Activated CD8-positive, alpha-beta memory T cell treated with anti-CD3 and anti-CD28 coated beads for 1 hour (primary cell): ENCODE results near the gene ZNF586.
"Not testable (repeated sequence)": the region's sequence is repeated elsewhere in the genome, so short reads cannot be mapped to it uniquely, and the experiment has no call there.

Source experiments
- DNase-seq, 2 donors: peaks; one replicate each; pipeline ENCODE4 v3.0.0-alpha.2; 2020; ENCODE audit warnings: low read depth in 1 of 2; ENCODE audit errors: extremely low read depth in 1 of 2

ZNF586 gene

GRCh38 chr19:57821501-57821900 lies 52.0 kb downstream of the ZNF586 start:
- DNase-seq: not testable (repeated sequence)

- not testable (repeated sequence) for DNase-seq
Measured at GRCh38 chr19:57823155-57823554, 53.7 kb downstream of the ZNF586 start.

GRCh38 chr19:57823608-57824007 lies 54.1 kb downstream of the ZNF586 start:
- DNase-seq: not testable (repeated sequence)

- DNase-seq: no peak
Measured at GRCh38 chr19:57825511-57825910, 56.0 kb downstream of the ZNF586 start.

GRCh38 chr19:57829316-57829715 lies 59.8 kb downstream of the ZNF586 start:
- no peak for DNase-seq

- no peak for DNase-seq
Measured at GRCh38 chr19:57830071-57830602, 60.7 kb downstream of the ZNF586 start, which contains the start of gene ZNF587B. Gene ZNF587B, plus strand, starts transcription at chr19:57830299. Its CDS starts 230 bp downstream, at chr19:57830529.
